Keratinocyte (primary cell): ENCODE results near the gene PCDHGB1. TPM values are rescaled to one million over a fixed set of nuclear protein-coding genes. Genes with fewer than 3 reads are reported as not detected.

Experiments used
- DNase-seq: peaks from one replicate; pipeline ENCODE4 v3.0.0-alpha.2; 2011; ENCODE audit warnings: low read depth, missing footprints, low spot score
- FAIRE-seq: peaks from 2 replicates; lab custom pipeline; 2011; peaks lifted over from hg19 to GRCh38; lab: Jason Lieb, UNC
- H2AFZ ChIP-seq: 2 replicates; pipeline ENCODE4 v1.6.0; 2012; ENCODE audit warnings: low read length, control low read depth, inconsistent platforms; ENCODE audit not compliant: control insufficient read depth
- H3K27ac ChIP-seq: 2 replicates; pipeline ENCODE4 v1.5.1; 2011; ENCODE audit warnings: low read length; ENCODE audit not compliant: control insufficient read depth, insufficient read depth
- H3K27me3 ChIP-seq: 3 replicates; pipeline ENCODE4 v1.6.0; 2011; ENCODE audit warnings: low read length; ENCODE audit not compliant: control insufficient read depth, insufficient read depth; ENCODE audit errors: extremely low read depth
- H3K36me3 ChIP-seq, 2 experiments: 2 replicates in 1 of 2; 3 replicates in 1 of 2; pipeline ENCODE4 v1.5.1; 2011; ENCODE audit warnings: low read length in 2 of 2, mild to moderate bottlenecking in 1 of 2; ENCODE audit not compliant: control insufficient read depth in 2 of 2, insufficient read depth in 2 of 2; ENCODE audit errors: extremely low read depth in 1 of 2
- H3K4me1 ChIP-seq: 3 replicates; pipeline ENCODE4 v1.5.1; 2011; ENCODE audit warnings: low read length; ENCODE audit not compliant: control insufficient read depth, insufficient read depth; ENCODE audit errors: extremely low read depth
- H3K4me2 ChIP-seq: 3 replicates; pipeline ENCODE4 v1.6.0; 2011; ENCODE audit warnings: low read depth, low read length; ENCODE audit not compliant: control insufficient read depth, insufficient read depth; ENCODE audit errors: extremely low read depth
- H3K4me3 ChIP-seq, 3 experiments: fragments of 200-600 bp in 1 of 3; sonication (generic) in 1 of 3; 2 replicates in 2 of 3; 3 replicates in 1 of 3; pipeline ENCODE4 v1.5.1; 2011 to 2016; ENCODE audit warnings: low read length in 3 of 3, mild to moderate bottlenecking in 3 of 3, control low read depth in 2 of 3, inconsistent platforms in 1 of 3, low read depth in 1 of 3, mixed read lengths in 1 of 3, mixed run types in 1 of 3, moderate library complexity in 1 of 3; ENCODE audit not compliant: control insufficient read depth in 2 of 3, insufficient read depth in 2 of 3; ENCODE audit errors: extremely low read depth in 1 of 3
- H3K79me2 ChIP-seq: 2 replicates; pipeline ENCODE4 v1.6.0; 2012; ENCODE audit warnings: low read length; ENCODE audit not compliant: control insufficient read depth, insufficient read depth
- H3K9ac ChIP-seq: 3 replicates; pipeline ENCODE4 v1.6.0; 2011; ENCODE audit warnings: low read length; ENCODE audit not compliant: control insufficient read depth, insufficient read depth; ENCODE audit errors: extremely low read depth
- H3K9me1 ChIP-seq: 3 replicates; pipeline ENCODE4 v1.6.0; 2011; ENCODE audit warnings: low read length; ENCODE audit not compliant: control insufficient read depth, insufficient read depth; ENCODE audit errors: extremely low read depth
- H3K9me3 ChIP-seq: 2 replicates; pipeline ENCODE4 v1.5.1; 2012; ENCODE audit warnings: low read depth, low read length; ENCODE audit not compliant: control insufficient read depth
- H4K20me1 ChIP-seq: 3 replicates; pipeline ENCODE4 v1.6.0; 2011; ENCODE audit warnings: low read length; ENCODE audit not compliant: control insufficient read depth, insufficient read depth; ENCODE audit errors: extremely low read depth
- dilution Hi-C: fragments of 300-500 bp; cut with MboI; formaldehyde crosslinking; loops from one replicate; pipeline ENCODE4 v1.7.0; 2020; ENCODE audit warnings: low sequenced_read_pairs; ENCODE audit not compliant: extremely low pct_ligation_motif_present
- polyA plus RNA-seq, 5 experiments: library from polyadenylated mRNA; depleted of rRNA in 3 of 5; stranded (reverse) in 3 of 5; stranded (forward) in 1 of 5; unstranded in 1 of 5; fragments of >200 nt; gene quantifications; 1 replicate in 1 of 5; 2 replicates in 3 of 5; 3 replicates in 1 of 5; pipeline versions ENCODE4 v1.2.1 to v1.2.3, GENCODE V29; 2011 to 2012; ENCODE audit warnings: missing spikeins in 2 of 5, low read depth in 1 of 5, low replicate concordance in 1 of 5
- TF ChIP-seq, protein P1 (sequence below), 3 experiments: IDR thresholded peaks in 1 of 3; conservative IDR thresholded peaks in 1 of 3; optimal IDR thresholded peaks in 1 of 3; 2 replicates in 2 of 3; 3 replicates in 1 of 3; pipeline versions ENCODE3 to v1.5.1; 2011; ENCODE audit warnings: low read length in 3 of 3, mild to moderate bottlenecking in 3 of 3, moderate library complexity in 2 of 3, control low read depth in 1 of 3, inconsistent platforms in 1 of 3; ENCODE audit not compliant: insufficient read depth in 2 of 3; ENCODE audit errors: extremely low read depth in 1 of 3

PCDHGB1 gene
- polyA plus RNA-seq, 1 donor (not counting 4 experiments of a cell fraction or from before 2014, with no cell fraction given): 0.08 TPM

DNA sequence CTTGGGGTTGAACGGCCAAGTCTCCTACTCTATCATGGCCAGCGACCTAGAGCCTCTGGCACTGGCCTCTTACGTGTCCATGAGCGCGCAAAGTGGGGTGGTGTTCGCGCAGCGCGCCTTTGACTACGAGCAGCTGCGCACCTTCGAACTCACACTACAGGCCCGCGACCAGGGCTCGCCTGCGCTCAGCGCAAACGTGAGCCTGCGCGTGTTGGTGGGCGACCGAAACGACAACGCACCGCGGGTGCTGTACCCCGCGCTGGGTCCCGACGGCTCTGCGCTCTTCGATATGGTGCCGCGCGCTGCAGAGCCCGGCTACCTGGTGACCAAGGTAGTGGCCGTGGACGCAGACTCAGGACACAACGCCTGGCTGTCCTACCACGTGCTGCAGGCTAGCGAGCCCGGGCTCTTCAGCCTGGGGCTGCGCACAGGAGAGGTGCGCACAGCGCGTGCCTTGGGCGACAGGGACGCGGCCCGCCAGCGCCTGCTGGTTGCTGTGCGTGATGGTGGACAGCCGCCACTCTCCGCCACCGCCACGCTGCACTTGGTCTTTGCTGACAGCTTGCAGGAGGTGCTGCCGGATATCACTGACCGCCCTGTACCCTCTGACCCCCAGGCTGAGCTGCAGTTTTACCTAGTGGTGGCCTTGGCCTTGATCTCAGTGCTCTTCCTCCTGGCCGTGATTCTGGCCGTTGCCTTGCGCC, 49.8 kb downstream of the PCDHGB1 start:
- peaks cover 10% of the 10 kb centered on the region for H3K27me3 ChIP-seq
- H3K27ac ChIP-seq: no peak overlapping the region
- no peaks in the 10 kb centered on the region for H3K9me1 ChIP-seq
- H4K20me1 ChIP-seq: no peaks in the 10 kb centered on the region
- no peak overlapping the region for H3K4me2 ChIP-seq
- H3K4me3 ChIP-seq: no peak overlapping the region
- H3K9me3 ChIP-seq: peaks cover 26% of the 10 kb centered on the region
- no peak overlapping the region for H3K9ac ChIP-seq
- no peaks in the 10 kb centered on the region for H3K79me2 ChIP-seq
- DNase-seq: no peak
- no peaks in the 10 kb centered on the region for H3K4me1 ChIP-seq
- no peak overlapping the region for H2AFZ ChIP-seq
- TF ChIP-seq, protein P1, sequence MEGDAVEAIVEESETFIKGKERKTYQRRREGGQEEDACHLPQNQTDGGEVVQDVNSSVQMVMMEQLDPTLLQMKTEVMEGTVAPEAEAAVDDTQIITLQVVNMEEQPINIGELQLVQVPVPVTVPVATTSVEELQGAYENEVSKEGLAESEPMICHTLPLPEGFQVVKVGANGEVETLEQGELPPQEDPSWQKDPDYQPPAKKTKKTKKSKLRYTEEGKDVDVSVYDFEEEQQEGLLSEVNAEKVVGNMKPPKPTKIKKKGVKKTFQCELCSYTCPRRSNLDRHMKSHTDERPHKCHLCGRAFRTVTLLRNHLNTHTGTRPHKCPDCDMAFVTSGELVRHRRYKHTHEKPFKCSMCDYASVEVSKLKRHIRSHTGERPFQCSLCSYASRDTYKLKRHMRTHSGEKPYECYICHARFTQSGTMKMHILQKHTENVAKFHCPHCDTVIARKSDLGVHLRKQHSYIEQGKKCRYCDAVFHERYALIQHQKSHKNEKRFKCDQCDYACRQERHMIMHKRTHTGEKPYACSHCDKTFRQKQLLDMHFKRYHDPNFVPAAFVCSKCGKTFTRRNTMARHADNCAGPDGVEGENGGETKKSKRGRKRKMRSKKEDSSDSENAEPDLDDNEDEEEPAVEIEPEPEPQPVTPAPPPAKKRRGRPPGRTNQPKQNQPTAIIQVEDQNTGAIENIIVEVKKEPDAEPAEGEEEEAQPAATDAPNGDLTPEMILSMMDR (optimal IDR thresholded peaks at IDR 0.05 in 1 of 3, IDR thresholded peaks at IDR 0.05 in 1 of 3, conservative IDR thresholded peaks at IDR 0.05 in 1 of 3; ENCODE audit: extremely low read depth in 1 of 3, insufficient read depth in 2 of 3, low read length in 3 of 3): no peak
- FAIRE-seq: no peak
- H3K36me3 ChIP-seq: no peaks in the 10 kb centered on the region
- dilution Hi-C loops: no loop called here

Other genes with a start within 250 kb of the PCDHGB1 start
- 0.03 to 0.08 TPM (median 0.05 TPM) in 3 replicates for gene PCDHB3, start 249.6 kb upstream of the PCDHGB1 start, polyA plus RNA-seq
- gene PCDHB4, start 228.3 kb upstream of the PCDHGB1 start, polyA plus RNA-seq: 0.04 to 0.05 TPM in 2 of 3 replicates, not detected in the other
- 0.07 to 0.10 TPM (median 0.09 TPM) in 3 replicates for gene PCDHB5, start 214.9 kb upstream of the PCDHGB1 start, polyA plus RNA-seq
- gene PCDHB6, start 200.0 kb upstream of the PCDHGB1 start, polyA plus RNA-seq: 0.03 to 0.08 TPM (median 0.05 TPM) in 3 replicates
- not detected in 3 replicates for gene PCDHB7, start 177.5 kb upstream of the PCDHGB1 start, polyA plus RNA-seq
- gene PCDHB8, start 172.3 kb upstream of the PCDHGB1 start, polyA plus RNA-seq: not detected in 3 replicates
- gene PCDHB16, start 167.7 kb upstream of the PCDHGB1 start, polyA plus RNA-seq: 0.02 to 0.09 TPM (median 0.07 TPM) in 3 replicates
- gene PCDHB9, start 162.9 kb upstream of the PCDHGB1 start, polyA plus RNA-seq: 0.01 TPM in 1 of 3 replicates, not detected in the others
- gene PCDHB10, start 157.7 kb upstream of the PCDHGB1 start, polyA plus RNA-seq: 0.04 to 0.07 TPM (median 0.05 TPM) in 3 replicates
- not detected in 3 replicates for gene PCDHB11, start 150.5 kb upstream of the PCDHGB1 start, polyA plus RNA-seq
- gene PCDHB12, start 141.4 kb upstream of the PCDHGB1 start, polyA plus RNA-seq: 0.03 TPM in 1 of 3 replicates, not detected in the others
- 0.07 to 0.13 TPM (median 0.09 TPM) in 3 replicates for gene PCDHB13, start 136.2 kb upstream of the PCDHGB1 start, polyA plus RNA-seq
- gene PCDHB14, start 126.8 kb upstream of the PCDHGB1 start, polyA plus RNA-seq: 0.13 to 0.41 TPM (median 0.20 TPM) in 3 replicates
- 0.03 to 0.31 TPM (median 0.09 TPM) in 3 replicates for gene PCDHB15, start 104.7 kb upstream of the PCDHGB1 start, polyA plus RNA-seq
- not detected in 3 replicates for gene SLC25A2, start 46.0 kb upstream of the PCDHGB1 start, polyA plus RNA-seq
- gene TAF7, start 29.3 kb upstream of the PCDHGB1 start, polyA plus RNA-seq: 37.5 to 58.9 TPM (median 47.5 TPM) in 3 replicates
- gene PCDHGA1, start 19.6 kb upstream of the PCDHGB1 start, polyA plus RNA-seq: 0.08 to 0.17 TPM (median 0.09 TPM) in 3 replicates
- gene PCDHGA2, start 11.3 kb upstream of the PCDHGB1 start, polyA plus RNA-seq: 0.14 to 0.37 TPM (median 0.35 TPM) in 3 replicates
- gene PCDHGA3, start 6.3 kb upstream of the PCDHGB1 start, polyA plus RNA-seq: 0.03 to 0.05 TPM in 2 of 3 replicates, not detected in the other
- gene PCDHGA4, start 4.9 kb downstream of the PCDHGB1 start, polyA plus RNA-seq: 0.05 to 0.15 TPM (median 0.14 TPM) in 3 replicates
- gene PCDHGB2, start 9.9 kb downstream of the PCDHGB1 start, polyA plus RNA-seq: 0.12 to 0.15 TPM (median 0.12 TPM) in 3 replicates
- 0.01 to 0.07 TPM (median 0.06 TPM) in 3 replicates for gene PCDHGA5, start 14.1 kb downstream of the PCDHGB1 start, polyA plus RNA-seq
- gene PCDHGB3, start 20.1 kb downstream of the PCDHGB1 start, polyA plus RNA-seq: 0.17 to 0.28 TPM (median 0.18 TPM) in 3 replicates
- 0.16 to 0.36 TPM (median 0.28 TPM) in 3 replicates for gene PCDHGA6, start 23.8 kb downstream of the PCDHGB1 start, polyA plus RNA-seq
- 0.13 to 0.24 TPM (median 0.14 TPM) in 3 replicates for gene PCDHGA7, start 32.6 kb downstream of the PCDHGB1 start, polyA plus RNA-seq
- 1.6 to 2.7 TPM (median 2.4 TPM) in 3 replicates for gene PCDHGB4, start 37.6 kb downstream of the PCDHGB1 start, polyA plus RNA-seq
- 0.08 to 0.09 TPM (median 0.09 TPM) in 3 replicates for gene PCDHGA8, start 42.5 kb downstream of the PCDHGB1 start, polyA plus RNA-seq
- 1.8 to 4.3 TPM (median 1.9 TPM) in 3 replicates for gene PCDHGB5, start 47.8 kb downstream of the PCDHGB1 start, polyA plus RNA-seq
- 0.24 to 0.35 TPM (median 0.28 TPM) in 3 replicates for gene PCDHGA9, start 52.7 kb downstream of the PCDHGB1 start, polyA plus RNA-seq
- gene PCDHGB6, start 57.9 kb downstream of the PCDHGB1 start, polyA plus RNA-seq: 0.19 to 0.30 TPM (median 0.23 TPM) in 3 replicates
- 1.3 to 1.8 TPM (median 1.6 TPM) in 3 replicates for gene PCDHGA10, start 62.9 kb downstream of the PCDHGB1 start, polyA plus RNA-seq
- gene PCDHGB7, start 67.6 kb downstream of the PCDHGB1 start, polyA plus RNA-seq: 0.66 to 1.1 TPM (median 0.69 TPM) in 3 replicates
- 1.4 to 2.5 TPM (median 1.4 TPM) in 3 replicates for gene PCDHGA11, start 71.0 kb downstream of the PCDHGB1 start, polyA plus RNA-seq
- 0.69 to 1.9 TPM (median 1.0 TPM) in 3 replicates for gene PCDHGA12, start 80.4 kb downstream of the PCDHGB1 start, polyA plus RNA-seq
- gene PCDHGC3, start 125.9 kb downstream of the PCDHGB1 start, polyA plus RNA-seq: 9.8 to 45.1 TPM (median 15.2 TPM) in 3 replicates
- 0.12 to 0.15 TPM (median 0.13 TPM) in 3 replicates for gene PCDHGC4, start 134.9 kb downstream of the PCDHGB1 start, polyA plus RNA-seq
- 0.77 to 1.6 TPM (median 1.5 TPM) in 3 replicates for gene PCDHGC5, start 139.0 kb downstream of the PCDHGB1 start, polyA plus RNA-seq